8988T (cell line): ENCODE measurements around the gene CAMK4.
A peak's percentile ranks its signal among the peaks of the same experiment; 100 is the strongest.

Experiments
- DNase-seq: peaks from one replicate; pipeline ENCODE4 v3.0.0; 2011

CAMK4 gene

GRCh38 chr5:111507276-111507675, 283.1 kb downstream of the CAMK4 start:
- DNase-seq = no peak

GRCh38 chr5:111509119-111509518, 284.9 kb downstream of the CAMK4 start:
- no peak for DNase-seq

- DNase-seq = no peak
These were observed 287.1 kb downstream of the CAMK4 start for GRCh38 chr5:111511174-111511830.

- DNase-seq = no peak
These were observed 287.7 kb downstream of the CAMK4 start for GRCh38 chr5:111511831-111512374.

GRCh38 chr5:111512375-111513130, 288.4 kb downstream of the CAMK4 start, which contains the start of gene STARD4:
TSS of gene STARD4 (minus strand) at chr5:111512535. CDS start at chr5:111507433, 5,102 bp downstream.
- peak; percentile 67 for DNase-seq

- DNase-seq = no peak
These were observed 288.9 kb downstream of the CAMK4 start for GRCh38 chr5:111513131-111513520.

GRCh38 chr5:111514087-111514486, 289.9 kb downstream of the CAMK4 start:
- DNase-seq = no peak

GRCh38 chr5:111517853-111518501, 293.8 kb downstream of the CAMK4 start:
- DNase-seq = no peak

- no peak for DNase-seq
These were observed 294.6 kb downstream of the CAMK4 start for GRCh38 chr5:111518777-111519176.

GRCh38 chr5:111520908-111521307, 296.7 kb downstream of the CAMK4 start:
- DNase-seq = no peak

GRCh38 chr5:111528056-111528455, 303.9 kb downstream of the CAMK4 start:
- no peak for DNase-seq

- DNase-seq = peak; percentile 39
These were observed 306.1 kb downstream of the CAMK4 start for GRCh38 chr5:111530298-111530740.

- no peak for DNase-seq
These were observed 308.9 kb downstream of the CAMK4 start for GRCh38 chr5:111532886-111533582.

GRCh38 chr5:111535879-111536549, 311.8 kb downstream of the CAMK4 start:
- no peak for DNase-seq

GRCh38 chr5:111537141-111538024, 313.2 kb downstream of the CAMK4 start:
- DNase-seq = no peak
